Stimulated activated CD4-positive, alpha-beta T cell treated with anti-CD3 and anti-CD28 coated beads, Interleukin-1b, Interleukin-23, amount 100 ng/mL, for 1 hour (primary cell): ENCODE data around the gene SLC9A5.

Experiments used
- DNase-seq, 2 donors: peaks; one replicate each; pipeline ENCODE4 v3.0.0-alpha.2; 2020; ENCODE audit warnings: low read depth in 2 of 2

Gene SLC9A5

GRCh38 chr16:67240506-67240905, 8.3 kb upstream of the SLC9A5 start:
- no peak for DNase-seq

GRCh38 chr16:67241008-67241900, 7.5 kb upstream of the SLC9A5 start:
- no peak for DNase-seq

DNA sequence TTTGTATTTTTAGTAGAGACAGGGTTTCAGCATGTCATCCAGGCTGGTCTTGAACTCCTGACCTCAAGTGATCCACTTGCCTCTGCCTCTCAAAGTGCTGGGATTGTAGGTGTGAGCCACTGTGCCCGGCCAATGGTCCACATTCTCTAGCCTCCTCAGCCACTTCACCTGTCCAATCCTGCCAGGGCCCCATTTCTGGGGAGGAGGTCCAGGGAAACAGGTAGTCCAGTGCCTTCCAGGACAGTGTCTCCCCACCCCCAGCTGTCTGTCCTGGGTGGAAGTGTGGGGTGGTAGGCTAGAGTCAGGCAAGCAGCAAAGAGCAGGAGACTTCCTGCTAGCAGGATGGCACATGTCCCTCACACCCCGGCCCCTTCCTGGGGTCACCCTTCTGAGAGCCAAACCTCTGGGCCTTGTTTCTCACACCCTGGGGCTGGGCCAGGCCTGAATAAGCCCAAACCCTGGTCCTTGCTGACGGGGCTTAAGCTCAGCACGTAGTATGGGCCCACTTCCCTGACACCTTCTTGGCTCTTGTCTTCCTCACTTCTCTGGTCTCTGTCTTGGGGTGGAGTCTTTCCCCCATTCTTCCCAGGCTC, 6.5 kb upstream of the SLC9A5 start:
- DNase-seq, result no peak

DNA sequence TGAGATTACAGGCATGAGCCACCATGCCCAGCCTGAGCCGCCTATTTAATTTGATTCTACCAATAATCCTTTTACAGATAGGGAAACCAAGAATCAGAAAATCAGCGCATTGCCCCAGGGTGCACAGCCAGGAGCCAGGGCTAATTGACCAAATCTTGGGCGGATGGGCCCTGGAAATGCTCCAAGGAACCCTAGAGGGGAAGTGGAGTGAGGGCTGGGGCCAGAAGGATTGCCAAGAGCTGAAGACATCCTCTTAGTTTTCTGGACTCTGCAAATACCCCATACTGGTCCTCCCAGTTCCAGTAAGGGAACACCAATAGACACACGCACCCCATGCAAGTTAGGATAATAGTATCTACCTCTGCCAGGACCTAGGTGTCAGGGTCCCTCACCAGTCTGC, 5.3 kb upstream of the SLC9A5 start:
- no peak for DNase-seq

DNA sequence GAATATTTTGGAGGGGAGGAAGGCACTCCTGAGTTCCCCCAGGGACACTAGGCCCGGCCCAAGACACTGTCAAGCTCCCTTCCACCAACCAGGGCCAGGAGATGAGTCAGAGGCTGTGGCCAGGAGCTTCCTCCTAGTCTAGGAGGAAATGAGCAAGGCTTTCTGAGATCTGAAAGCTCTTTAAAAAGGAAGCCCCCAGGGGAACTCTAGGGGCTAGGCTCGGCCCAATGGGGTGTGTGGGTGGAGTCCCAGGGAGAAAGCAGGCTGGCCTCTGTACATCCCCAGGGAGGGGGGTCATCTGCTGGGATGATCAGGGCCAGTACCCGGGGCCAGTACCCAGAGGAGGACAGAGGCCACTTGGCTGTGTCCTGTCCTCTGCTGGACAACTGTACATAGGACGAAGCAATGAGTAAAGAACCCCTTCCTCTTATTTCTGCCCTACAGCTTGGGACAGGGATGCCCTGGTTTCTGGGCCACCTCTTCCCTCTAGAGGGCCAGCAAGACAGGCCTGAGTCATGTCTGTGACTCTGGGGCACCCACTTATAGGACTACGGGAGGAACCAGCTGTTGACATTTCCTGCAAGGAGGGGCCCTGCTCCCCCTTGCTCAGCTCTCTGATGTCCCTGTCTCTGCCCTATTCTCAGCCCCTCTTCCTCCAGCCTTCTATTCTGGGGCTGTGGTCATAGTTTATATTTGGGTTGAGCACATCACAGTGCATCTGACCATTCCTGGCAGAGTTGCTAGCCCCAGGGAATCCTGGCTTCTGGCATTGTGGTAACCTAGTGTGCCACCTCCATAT, 4.2 kb upstream of the SLC9A5 start:
- DNase-seq, result peak; percentile 48 to 52

GRCh38 chr16:67245186-67245585, 3.6 kb upstream of the SLC9A5 start:
- no peak for DNase-seq

DNA sequence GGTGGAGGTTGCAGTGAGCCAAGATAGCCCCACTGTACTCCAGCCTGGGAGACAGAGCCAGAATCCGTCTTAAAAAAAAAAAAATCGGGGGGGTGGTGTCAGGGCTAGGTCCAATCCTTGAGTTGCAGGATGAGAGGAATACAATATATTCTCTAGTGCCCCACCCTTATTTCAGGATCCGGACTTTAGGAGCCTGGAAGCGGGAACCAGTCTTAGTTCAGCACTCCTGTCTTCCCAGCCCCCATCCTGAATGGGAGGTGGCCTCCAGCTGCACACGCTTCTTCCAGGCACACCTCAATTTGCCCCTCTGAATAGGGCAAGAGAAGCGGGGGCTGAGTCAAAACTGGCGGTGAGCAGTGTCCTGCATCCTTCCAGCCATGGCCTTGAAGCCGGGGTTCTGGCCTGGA, 3.1 kb upstream of the SLC9A5 start:
- no peak for DNase-seq

- no peak for DNase-seq
These were observed 2.6 kb upstream of the SLC9A5 start for GRCh38 chr16:67246081-67246755.

GRCh38 chr16:67246756-67247191, 2.0 kb upstream of the SLC9A5 start:
- peak in 1 of 2 donors; percentile 29 for DNase-seq

- DNase-seq, result peak; percentile 87 to 96
These were observed 1.3 kb upstream of the SLC9A5 start, which contains the start of gene FHOD1 for GRCh38 chr16:67247192-67248072. TSS of gene FHOD1 (minus strand) at chr16:67247481. CDS start at chr16:67247410, 71 bp downstream.

DNA sequence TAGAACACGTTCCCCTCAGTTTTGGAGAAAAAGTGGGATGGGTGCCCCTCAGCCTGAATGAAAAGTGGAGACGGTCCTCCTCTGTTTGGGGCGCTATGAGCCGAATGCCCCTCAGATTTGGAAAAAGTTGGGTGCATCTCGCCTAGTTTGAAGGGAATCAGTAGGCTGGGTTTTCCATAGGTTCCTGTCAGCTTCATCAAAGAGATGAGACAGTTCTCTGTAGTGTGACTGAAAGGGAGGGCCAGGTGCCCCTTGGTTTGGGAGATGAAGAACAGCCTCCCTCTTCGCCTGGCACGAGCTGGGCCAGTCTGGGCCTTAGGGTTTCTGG, 742 bp upstream of the SLC9A5 start:
- no peak for DNase-seq

DNA sequence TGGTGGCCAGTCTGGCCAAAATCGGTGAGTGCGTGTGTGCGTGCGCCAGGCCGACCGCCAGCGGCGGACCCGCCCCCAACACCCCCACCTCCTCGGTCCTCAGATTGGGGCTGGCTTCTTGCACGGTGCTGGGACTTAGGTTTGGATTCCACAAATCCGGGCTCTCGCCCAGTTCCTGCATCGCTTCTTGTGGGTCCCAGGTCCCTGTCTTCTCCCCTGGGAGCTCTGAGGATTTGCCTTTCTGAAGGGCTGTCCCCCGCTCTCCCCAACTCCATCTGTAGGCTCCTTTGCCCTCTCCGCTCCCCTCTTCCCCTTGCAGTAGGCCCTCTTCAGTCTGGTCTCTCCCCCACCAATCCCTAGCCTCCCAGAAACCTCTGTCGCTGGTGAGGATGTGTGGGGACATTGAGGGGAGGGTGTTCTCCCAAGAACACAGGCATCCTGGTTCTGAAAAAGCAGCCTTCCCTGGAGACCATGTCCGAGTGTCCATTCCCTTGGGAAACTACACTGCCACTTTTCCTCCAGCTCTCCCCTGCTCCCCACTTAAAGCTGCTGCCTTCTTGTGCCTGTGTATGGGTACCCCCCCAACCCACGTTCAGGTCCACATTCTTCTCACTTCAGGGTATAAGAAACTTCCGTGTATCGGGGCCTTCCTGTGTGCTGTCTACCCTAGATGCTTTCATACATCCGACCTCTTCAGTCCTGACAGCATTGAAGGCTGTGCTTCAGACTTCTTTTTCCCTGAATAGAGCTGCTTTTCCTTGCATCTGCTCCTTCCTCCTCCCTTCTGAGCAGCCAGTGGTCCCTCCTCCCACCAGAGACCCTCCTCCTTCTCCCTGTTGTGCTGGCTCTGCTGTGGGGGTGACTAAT, 632 bp downstream of the SLC9A5 start:
- DNase-seq, result no peak

- no peak for DNase-seq
These were observed 1.2 kb downstream of the SLC9A5 start for GRCh38 chr16:67250045-67250327.

DNA sequence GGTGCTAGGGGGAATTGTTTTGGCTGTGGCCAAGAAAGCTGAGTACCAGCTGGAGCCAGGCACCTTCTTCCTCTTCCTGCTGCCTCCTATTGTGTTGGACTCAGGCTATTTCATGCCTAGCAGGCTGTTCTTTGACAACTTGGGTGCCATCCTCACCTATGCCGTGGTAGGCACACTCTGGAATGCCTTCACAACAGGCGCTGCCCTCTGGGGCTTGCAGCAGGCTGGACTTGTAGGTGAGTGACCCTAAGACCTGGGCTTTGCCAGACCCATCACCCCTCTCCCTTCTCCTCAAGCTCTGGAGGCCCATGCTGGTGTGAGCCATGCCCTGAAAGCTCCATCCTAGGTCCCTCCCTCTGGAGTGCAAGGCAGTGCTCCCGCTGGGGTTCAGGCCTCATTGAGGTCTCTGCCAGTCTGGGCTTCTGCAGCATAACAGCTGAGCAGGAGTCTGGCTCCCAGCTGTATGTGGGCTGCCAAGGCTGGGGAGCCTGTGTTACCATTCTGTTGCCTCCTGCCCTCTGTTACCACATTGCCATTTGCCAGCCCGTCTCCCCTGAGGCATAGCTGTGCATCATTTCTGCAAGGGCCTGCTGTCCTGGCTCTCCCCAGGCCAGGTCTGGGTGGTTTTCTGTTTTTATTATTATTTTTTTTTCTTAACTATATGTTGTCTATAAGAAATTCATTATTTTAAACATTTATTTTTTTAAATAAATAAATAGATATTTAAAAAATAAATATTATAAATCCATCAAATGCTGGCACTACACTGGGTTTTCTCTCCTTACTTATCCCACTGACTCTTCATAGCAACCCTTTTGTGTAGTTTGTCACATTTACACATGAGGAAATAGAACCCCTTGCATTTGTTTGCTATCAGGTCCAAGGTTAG, 4.1 kb downstream of the SLC9A5 start:
- no peak for DNase-seq

DNA sequence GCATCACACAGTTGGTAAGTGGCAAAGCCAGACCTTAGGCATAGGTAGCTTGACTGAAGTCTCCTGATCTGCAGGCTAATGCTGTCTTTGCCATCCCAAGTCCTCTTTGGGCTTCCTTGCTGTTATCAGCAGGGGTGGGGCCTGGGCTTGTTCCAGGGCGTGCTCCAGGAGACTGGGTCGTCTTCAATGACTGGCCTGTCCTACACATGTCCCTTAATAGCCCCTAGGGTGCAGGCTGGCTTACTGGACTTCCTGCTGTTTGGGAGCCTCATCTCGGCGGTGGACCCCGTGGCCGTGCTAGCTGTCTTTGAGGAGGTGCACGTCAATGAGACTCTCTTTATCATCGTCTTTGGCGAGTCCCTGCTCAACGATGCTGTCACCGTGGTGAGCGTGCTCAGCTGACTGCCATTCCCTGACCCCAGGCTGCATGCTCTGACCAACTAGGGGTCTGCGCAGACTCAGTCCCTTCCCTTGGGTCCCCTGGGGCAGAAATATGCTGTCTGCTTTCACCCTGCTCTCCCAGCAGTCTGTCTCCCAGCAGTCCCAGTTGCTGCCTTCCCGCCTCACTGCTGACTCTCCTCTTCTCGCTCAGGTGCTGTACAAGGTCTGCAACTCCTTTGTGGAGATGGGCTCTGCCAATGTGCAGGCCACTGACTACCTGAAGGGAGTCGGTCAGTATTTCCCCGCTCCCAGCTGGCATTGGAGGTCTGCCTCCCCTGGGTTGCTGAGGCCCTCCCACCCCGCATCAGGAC, 6.2 kb downstream of the SLC9A5 start:
- no peak for DNase-seq

DNA sequence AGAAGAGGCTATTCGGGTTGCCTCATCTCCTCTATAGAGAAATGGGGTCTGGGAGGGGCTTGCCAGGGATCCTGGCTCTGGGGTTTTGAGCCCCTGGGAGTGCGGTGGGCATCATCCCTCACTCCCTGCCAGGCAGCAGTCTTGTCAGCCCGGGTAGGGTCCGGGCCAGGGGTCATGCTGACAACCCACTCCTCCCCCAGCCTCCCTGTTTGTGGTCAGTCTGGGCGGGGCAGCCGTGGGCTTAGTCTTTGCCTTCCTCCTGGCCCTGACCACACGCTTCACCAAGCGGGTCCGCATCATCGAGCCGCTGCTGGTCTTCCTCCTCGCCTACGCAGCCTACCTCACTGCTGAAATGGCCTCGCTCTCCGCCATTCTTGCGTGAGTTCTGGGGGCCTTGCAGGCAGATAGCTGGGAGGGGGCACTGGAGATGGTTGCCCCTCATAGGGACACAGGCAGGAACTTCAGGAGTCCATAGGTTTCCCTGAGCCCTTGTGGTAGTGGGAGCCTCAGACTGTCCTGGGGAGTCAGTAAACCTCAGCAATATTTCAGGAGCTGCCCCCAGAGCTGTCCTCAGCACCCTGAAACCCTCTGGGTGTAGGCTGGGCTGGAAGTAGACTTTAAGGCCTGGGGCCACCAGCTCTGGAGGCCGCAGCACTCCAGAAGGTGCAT, 6.9 kb downstream of the SLC9A5 start:
- no peak for DNase-seq

- no peak for DNase-seq
These were observed 8.0 kb downstream of the SLC9A5 start for GRCh38 chr16:67256701-67257230.
